ENCODE data around the gene DENND2D.

Gene DENND2D

DNA sequence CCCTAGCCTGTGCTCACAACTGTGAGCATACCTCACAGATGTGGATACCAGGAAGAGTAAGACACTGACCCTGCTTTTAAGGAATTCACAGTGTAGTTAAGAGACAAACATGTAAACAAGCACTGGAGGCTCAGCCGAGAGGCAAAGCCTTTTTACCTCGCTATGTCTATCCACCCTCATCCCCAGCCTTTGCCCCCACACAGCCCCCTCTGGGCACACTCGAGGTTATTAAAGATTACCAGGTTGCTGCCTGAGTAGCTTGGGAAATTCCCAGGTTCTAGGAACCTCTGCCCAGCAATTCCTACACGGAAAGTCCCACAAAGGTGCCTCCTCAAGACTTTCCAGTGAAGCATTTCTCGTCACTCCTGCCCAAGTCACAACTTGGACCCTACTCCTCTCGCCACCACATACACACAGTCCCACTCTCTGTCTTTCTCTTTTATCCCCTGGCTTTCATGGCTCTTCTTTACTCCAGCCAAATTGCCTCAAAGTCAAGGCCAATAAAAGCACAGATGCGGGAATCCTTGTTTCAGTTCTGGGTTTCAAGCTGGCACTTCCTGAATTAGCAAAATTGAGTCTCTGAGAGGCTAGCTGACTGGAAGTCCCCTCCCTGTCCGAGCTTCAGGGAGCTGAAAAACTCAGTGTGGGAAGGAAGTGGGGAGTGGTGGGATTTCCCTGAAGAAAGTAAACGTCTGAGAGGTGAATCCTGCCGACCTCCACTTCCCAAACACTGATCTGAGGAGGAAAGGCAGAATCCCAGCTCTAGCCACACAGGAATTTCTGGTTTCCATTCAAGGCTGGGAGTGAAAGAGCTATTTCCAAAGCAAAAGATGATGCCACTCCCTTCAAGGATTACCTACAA, 7.6 kb downstream of the DENND2D start:
- H3K36me3 ChIP-seq (ENCODE audit: low read length): peaks cover 9% of the 10 kb centered on the region
- no peaks in the 10 kb centered on the region for H3K27me3 ChIP-seq (ENCODE audit: low read length)
- no peaks in the 10 kb centered on the region for H3K79me2 ChIP-seq (ENCODE audit: insufficient read depth, low read length)
- no peaks in the 10 kb centered on the region for H4K20me1 ChIP-seq (ENCODE audit: low read depth, low read length)
- no peak overlapping the region for H3K4me3 ChIP-seq (ENCODE audit: insufficient read depth, low read length, poor library complexity, severe bottlenecking)
- H3K9me2 ChIP-seq (replicated peaks; ENCODE audit: insufficient read depth, low read length): no peaks in the 10 kb centered on the region
- no peak overlapping the region for H2AFZ ChIP-seq (ENCODE audit: low read depth, low read length, severe bottlenecking)
- TF ChIP-seq EZH2phosphoT487 (conservative IDR thresholded peaks at IDR 0.05; ENCODE audit: low read length): no peak
- H3K27ac ChIP-seq (ENCODE audit: low read depth, low read length): peak overlapping the region; percentile 17
- 0 out of 2 replicates have a peak, but pooled peaks cover 6% of the 10 kb centered on the region for H3F3A ChIP-seq (ENCODE audit: insufficient read depth)
- no peak overlapping the region for H3K4me2 ChIP-seq (ENCODE audit: low read depth, low read length, poor library complexity, severe bottlenecking)
- no peaks in the 10 kb centered on the region for H3K9me3 ChIP-seq (ENCODE audit: insufficient read depth, low read length)
- H3K9ac ChIP-seq (ENCODE audit: low read length): no peak overlapping the region

DNA sequence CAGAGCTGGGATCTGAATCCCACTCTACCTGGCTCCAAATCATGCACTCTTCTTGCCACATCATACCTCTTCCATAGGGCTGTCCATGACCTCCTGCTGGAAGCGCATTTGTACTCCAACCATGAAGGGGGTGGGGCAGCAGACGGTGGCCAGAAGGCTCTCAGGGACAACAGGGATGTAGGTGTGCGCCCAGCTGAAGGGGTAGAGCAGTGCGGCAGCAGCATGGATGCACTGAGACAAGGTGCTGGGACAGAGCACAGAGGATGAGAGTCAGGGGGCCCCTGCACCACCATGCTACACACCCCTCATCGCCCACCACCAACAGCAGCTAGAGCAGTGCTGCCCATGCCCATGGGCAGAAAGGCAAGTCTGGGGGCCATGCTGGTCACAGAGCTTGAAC, 8.4 kb downstream of the DENND2D start:
- Histone ChIP-seq H3K9me3 (ENCODE audit: insufficient read depth, low read length) (no peaks in the 10 kb centered on the region), H3K9ac (ENCODE audit: low read length) (no peak overlapping the region), H2AFZ (ENCODE audit: low read depth, low read length, severe bottlenecking) (no peak overlapping the region), H3K4me2 (ENCODE audit: low read depth, low read length, poor library complexity, severe bottlenecking) (no peak overlapping the region), H3K79me2 (ENCODE audit: insufficient read depth, low read length) (no peaks in the 10 kb centered on the region), H3F3A (ENCODE audit: insufficient read depth) (0 out of 2 replicates have a peak, but pooled peaks cover 6% of the 10 kb centered on the region), H3K36me3 (ENCODE audit: low read length) (peaks cover 17% of the 10 kb centered on the region), H3K27me3 (ENCODE audit: low read length) (no peaks in the 10 kb centered on the region), H3K4me3 (ENCODE audit: insufficient read depth, low read length, poor library complexity, severe bottlenecking) (no peak overlapping the region), H3K9me2 (replicated peaks; ENCODE audit: insufficient read depth, low read length) (no peaks in the 10 kb centered on the region), H4K20me1 (ENCODE audit: low read depth, low read length) (no peaks in the 10 kb centered on the region), H3K27ac (ENCODE audit: low read depth, low read length) (no peak overlapping the region)
- TF ChIP-seq, protein P1, sequence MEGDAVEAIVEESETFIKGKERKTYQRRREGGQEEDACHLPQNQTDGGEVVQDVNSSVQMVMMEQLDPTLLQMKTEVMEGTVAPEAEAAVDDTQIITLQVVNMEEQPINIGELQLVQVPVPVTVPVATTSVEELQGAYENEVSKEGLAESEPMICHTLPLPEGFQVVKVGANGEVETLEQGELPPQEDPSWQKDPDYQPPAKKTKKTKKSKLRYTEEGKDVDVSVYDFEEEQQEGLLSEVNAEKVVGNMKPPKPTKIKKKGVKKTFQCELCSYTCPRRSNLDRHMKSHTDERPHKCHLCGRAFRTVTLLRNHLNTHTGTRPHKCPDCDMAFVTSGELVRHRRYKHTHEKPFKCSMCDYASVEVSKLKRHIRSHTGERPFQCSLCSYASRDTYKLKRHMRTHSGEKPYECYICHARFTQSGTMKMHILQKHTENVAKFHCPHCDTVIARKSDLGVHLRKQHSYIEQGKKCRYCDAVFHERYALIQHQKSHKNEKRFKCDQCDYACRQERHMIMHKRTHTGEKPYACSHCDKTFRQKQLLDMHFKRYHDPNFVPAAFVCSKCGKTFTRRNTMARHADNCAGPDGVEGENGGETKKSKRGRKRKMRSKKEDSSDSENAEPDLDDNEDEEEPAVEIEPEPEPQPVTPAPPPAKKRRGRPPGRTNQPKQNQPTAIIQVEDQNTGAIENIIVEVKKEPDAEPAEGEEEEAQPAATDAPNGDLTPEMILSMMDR (IDR thresholded peaks at IDR 0.05; ENCODE audit: insufficient read depth, low read length, poor library complexity, severe bottlenecking): no peak

- no peaks in the 10 kb centered on the region for H3K27me3 ChIP-seq (ENCODE audit: low read length)
- TF ChIP-seq, protein P1 (IDR thresholded peaks at IDR 0.05; ENCODE audit: insufficient read depth, low read length, poor library complexity, severe bottlenecking): no peak
- no peak for TF ChIP-seq EZH2phosphoT487 (conservative IDR thresholded peaks at IDR 0.05; ENCODE audit: low read length)
- H3K9me3 ChIP-seq (ENCODE audit: insufficient read depth, low read length): no peaks in the 10 kb centered on the region
- H3K9me2 ChIP-seq (replicated peaks; ENCODE audit: insufficient read depth, low read length): no peaks in the 10 kb centered on the region
- H3K9ac ChIP-seq (ENCODE audit: low read length): no peak overlapping the region
- no peaks in the 10 kb centered on the region for H4K20me1 ChIP-seq (ENCODE audit: low read depth, low read length)
- H3K79me2 ChIP-seq (ENCODE audit: insufficient read depth, low read length): no peaks in the 10 kb centered on the region
- no peak overlapping the region for H3K4me2 ChIP-seq (ENCODE audit: low read depth, low read length, poor library complexity, severe bottlenecking)
- H2AFZ ChIP-seq (ENCODE audit: low read depth, low read length, severe bottlenecking): no peak overlapping the region
- H3K4me3 ChIP-seq (ENCODE audit: insufficient read depth, low read length, poor library complexity, severe bottlenecking): no peak overlapping the region
- H3K27ac ChIP-seq (ENCODE audit: low read depth, low read length): no peak overlapping the region
- peaks cover 21% of the 10 kb centered on the region for H3K36me3 ChIP-seq (ENCODE audit: low read length)
- 0 out of 2 replicates have a peak, but pooled peaks cover 6% of the 10 kb centered on the region for H3F3A ChIP-seq (ENCODE audit: insufficient read depth)
These were observed 8.9 kb downstream of the DENND2D start for GRCh38 chr1:111191496-111191895.

DNA sequence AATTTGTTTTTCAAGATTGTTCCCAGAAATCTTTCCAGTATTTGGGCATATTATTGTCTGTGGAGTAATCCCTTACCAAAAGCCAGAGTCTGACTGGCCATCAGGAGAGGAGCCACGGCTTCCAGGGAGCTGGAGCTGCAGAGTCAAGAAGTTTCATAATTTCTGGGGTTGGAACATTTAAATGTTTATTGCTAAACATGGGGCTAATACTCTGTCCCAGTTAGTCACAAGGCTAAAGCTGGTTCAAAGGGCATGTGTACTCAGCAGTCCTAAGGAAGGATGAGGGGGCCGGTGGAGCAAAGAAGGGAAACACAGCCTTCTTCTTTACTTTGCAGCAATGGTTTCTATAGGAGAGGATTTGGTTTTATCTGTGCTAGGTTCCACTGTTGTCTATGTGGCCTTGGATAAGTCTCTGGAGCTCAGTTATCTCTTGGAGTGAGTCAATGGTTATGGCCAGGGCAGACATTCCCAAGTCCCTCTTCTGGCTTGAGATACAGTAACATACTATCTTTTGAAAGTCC, 9.5 kb downstream of the DENND2D start:
- no peak overlapping the region for H3K4me2 ChIP-seq (ENCODE audit: low read depth, low read length, poor library complexity, severe bottlenecking)
- no peaks in the 10 kb centered on the region for H4K20me1 ChIP-seq (ENCODE audit: low read depth, low read length)
- no peaks in the 10 kb centered on the region for H3K79me2 ChIP-seq (ENCODE audit: insufficient read depth, low read length)
- peaks cover 26% of the 10 kb centered on the region for H3K36me3 ChIP-seq (ENCODE audit: low read length)
- H3K27ac ChIP-seq (ENCODE audit: low read depth, low read length): no peak overlapping the region
- H3K27me3 ChIP-seq (ENCODE audit: low read length): no peaks in the 10 kb centered on the region
- TF ChIP-seq, protein P1 (IDR thresholded peaks at IDR 0.05; ENCODE audit: insufficient read depth, low read length, poor library complexity, severe bottlenecking): no peak
- no peak for TF ChIP-seq EZH2phosphoT487 (conservative IDR thresholded peaks at IDR 0.05; ENCODE audit: low read length)
- H2AFZ ChIP-seq (ENCODE audit: low read depth, low read length, severe bottlenecking): no peak overlapping the region
- H3K9me3 ChIP-seq (ENCODE audit: insufficient read depth, low read length): no peaks in the 10 kb centered on the region
- H3K9ac ChIP-seq (ENCODE audit: low read length): no peak overlapping the region
- H3K4me3 ChIP-seq (ENCODE audit: insufficient read depth, low read length, poor library complexity, severe bottlenecking): no peak overlapping the region
- no peaks in the 10 kb centered on the region for H3K9me2 ChIP-seq (replicated peaks; ENCODE audit: insufficient read depth, low read length)
- H3F3A ChIP-seq (ENCODE audit: insufficient read depth): 0 out of 2 replicates have a peak, but pooled peaks cover 6% of the 10 kb centered on the region
